ENCODE results near the gene SCAI. TPM values are rescaled to one million over a fixed set of nuclear protein-coding genes. Genes with fewer than 3 reads are reported as not detected.
A peak's percentile ranks its signal among the peaks of the same experiment; 100 is the strongest.

Gene SCAI
- total and polyA plus RNA-seq, 9 of the 15 experiments (the other 6 are each of a cell fraction or from before 2014, with no cell fraction given): 0.70 to 12.4 (median 4.2) TPM

DNA sequence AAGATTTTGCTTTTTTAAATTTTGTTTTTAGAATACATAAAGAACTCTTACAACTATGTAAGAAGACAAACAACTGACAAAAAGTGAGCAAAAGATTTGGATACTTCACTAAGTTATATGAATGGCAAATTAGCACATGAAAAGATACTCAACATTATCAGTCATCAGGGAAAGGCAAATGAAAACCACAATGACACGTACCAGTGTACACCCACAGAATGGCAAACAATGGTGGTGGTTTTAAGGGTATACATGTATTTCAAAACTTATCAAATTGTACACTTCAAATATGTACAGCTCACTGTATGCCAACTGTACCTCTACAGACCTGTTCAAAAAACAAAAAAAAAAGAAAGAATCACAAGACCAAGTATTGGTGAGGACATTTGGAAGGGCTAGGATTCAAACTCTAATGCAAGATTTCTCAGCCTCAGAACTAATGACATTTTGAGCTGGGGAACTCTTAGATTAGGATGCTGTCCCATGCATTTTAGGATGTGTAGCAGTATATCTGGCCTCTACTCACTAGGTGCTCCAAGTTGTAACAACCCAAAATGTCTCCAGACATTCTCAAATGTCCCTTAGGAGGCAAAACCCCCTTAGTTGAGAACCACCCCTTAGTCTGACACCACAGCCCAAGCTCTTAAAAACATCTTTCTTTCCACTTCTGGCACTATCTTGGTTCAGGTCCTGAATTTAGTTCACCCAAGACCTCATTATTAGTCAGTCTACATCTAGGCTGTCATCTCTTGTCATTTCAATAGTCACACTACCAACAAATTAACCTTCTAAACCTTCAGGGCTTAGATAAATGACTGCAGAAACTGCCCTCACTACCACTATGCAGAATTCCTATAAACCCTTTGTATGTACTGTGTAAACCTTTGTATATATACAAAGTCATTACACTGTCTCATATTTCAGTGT lies 9.7 kb downstream of the SCAI start:
- no peak overlapping the region for H3K4me3 ChIP-seq
- DNase-seq (ENCODE audit: extremely low read depth in 1 of 4, low spot score in 3 of 4) (no peak), FAIRE-seq (no peak), ATAC-seq (no peak)
- no peak overlapping the region for H3K9ac ChIP-seq (ENCODE audit: insufficient read depth in 1 of 2, low read depth in 2 of 2, low read length in 2 of 2)
- intact Hi-C loops (cut with micrococcal nuclease): no loop called here
- no peak overlapping the region for H3K27ac ChIP-seq (ENCODE audit: extremely low read depth, low read depth, low read length)
- H3K4me2 ChIP-seq (ENCODE audit: insufficient read depth, low read length): no peak overlapping the region
- H3K9me1 ChIP-seq (ENCODE audit: control insufficient read depth, insufficient read depth, low read length): no peaks in the 10 kb centered on the region
- in situ Hi-C loops (cut with MboI): no loop called here
- ChIA-PET POLR2A (no interaction called here), CTCF (ENCODE audit: low intra/inter-chr PET ratio) (interaction anchor here (0.6 kb wide), 1 partner anchor 14 kb away, joined by 3 read pairs; no protein-coding TSS in a partner anchor)
- H2AFZ ChIP-seq (ENCODE audit: low read depth, low read length): no peak overlapping the region
- 21% methylated on average over 1 of the region's 1 CpG for WGBS (ENCODE audit: insufficient coverage, low coverage, missing lambda C conversion rate)
- H3K27me3 ChIP-seq (ENCODE audit: control insufficient read depth in 2 of 2, insufficient read depth in 2 of 2, low read length in 2 of 2): no peaks in the 10 kb centered on the region
- H3K9me3 ChIP-seq (replicated peaks; ENCODE audit: control insufficient read depth, insufficient read depth, low read depth, low read length): no peaks in the 10 kb centered on the region
- peaks cover 18 to 20% of the 10 kb centered on the region in 2 experiments; a peak in 4 of 5 replicates for H3K4me1 ChIP-seq (replicated peaks in 1 of 2; ENCODE audit: control insufficient read depth in 2 of 2, insufficient read depth in 2 of 2, low read length in 2 of 2)
- H3K36me3 ChIP-seq (ENCODE audit: control insufficient read depth, insufficient read depth, low read length): no peaks in the 10 kb centered on the region; the same call in 1 of the 3 replicates
- peaks cover 54% of the 10 kb centered on the region for H3K79me2 ChIP-seq (ENCODE audit: control insufficient read depth, insufficient read depth, low read length)
- 0 out of 2 replicates have a peak, but pooled peaks cover 7% of the 10 kb centered on the region for H4K20me1 ChIP-seq (replicated peaks; ENCODE audit: control insufficient read depth, insufficient read depth, low read length)
- BruUV-seq (replicated peaks): no TSS peak
- TF ChIP-seq, protein P1, sequence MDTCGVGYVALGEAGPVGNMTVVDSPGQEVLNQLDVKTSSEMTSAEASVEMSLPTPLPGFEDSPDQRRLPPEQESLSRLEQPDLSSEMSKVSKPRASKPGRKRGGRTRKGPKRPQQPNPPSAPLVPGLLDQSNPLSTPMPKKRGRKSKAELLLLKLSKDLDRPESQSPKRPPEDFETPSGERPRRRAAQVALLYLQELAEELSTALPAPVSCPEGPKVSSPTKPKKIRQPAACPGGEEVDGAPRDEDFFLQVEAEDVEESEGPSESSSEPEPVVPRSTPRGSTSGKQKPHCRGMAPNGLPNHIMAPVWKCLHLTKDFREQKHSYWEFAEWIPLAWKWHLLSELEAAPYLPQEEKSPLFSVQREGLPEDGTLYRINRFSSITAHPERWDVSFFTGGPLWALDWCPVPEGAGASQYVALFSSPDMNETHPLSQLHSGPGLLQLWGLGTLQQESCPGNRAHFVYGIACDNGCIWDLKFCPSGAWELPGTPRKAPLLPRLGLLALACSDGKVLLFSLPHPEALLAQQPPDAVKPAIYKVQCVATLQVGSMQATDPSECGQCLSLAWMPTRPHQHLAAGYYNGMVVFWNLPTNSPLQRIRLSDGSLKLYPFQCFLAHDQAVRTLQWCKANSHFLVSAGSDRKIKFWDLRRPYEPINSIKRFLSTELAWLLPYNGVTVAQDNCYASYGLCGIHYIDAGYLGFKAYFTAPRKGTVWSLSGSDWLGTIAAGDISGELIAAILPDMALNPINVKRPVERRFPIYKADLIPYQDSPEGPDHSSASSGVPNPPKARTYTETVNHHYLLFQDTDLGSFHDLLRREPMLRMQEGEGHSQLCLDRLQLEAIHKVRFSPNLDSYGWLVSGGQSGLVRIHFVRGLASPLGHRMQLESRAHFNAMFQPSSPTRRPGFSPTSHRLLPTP (IDR thresholded peaks at IDR 0.05; ENCODE audit: borderline replicate concordance, extremely low read depth, insufficient read length): no peak
- peak; percentile 78 for TF ChIP-seq TRIM28 (IDR thresholded peaks at IDR 0.05)
- no peak for TF ChIP-seq ZSCAN29 (IDR thresholded peaks at IDR 0.05)
- no peak for TF ChIP-seq ADNP (tag; IDR thresholded peaks at IDR 0.05)
- peak in 1 of 2 experiments; percentile 41; a peak in 2 of 4 replicates for TF ChIP-seq TRIM24 (IDR thresholded peaks at IDR 0.05)
- no peak for TF ChIP-seq ZNF551 (CRISPR knock-in tag; IDR thresholded peaks at IDR 0.05)
- no peak for TF ChIP-seq PHB (CRISPR knock-in tag; IDR thresholded peaks at IDR 0.05)
- peak in 1 of 2 experiments; percentile 40; a peak in 1 of 4 replicates for TF ChIP-seq KDM1A (IDR thresholded peaks at IDR 0.05)
- TF ChIP-seq PCBP1 (IDR thresholded peaks at IDR 0.05; ENCODE audit: low read depth, low read length, poor library complexity, severe bottlenecking): no peak
- no peak for TF ChIP-seq NCOA1 (IDR thresholded peaks at IDR 0.05; ENCODE audit: low read depth)
- peak; percentile 65 for TF ChIP-seq RBM25 (IDR thresholded peaks at IDR 0.05; ENCODE audit: low read depth, low read length, severe bottlenecking)
- TF ChIP-seq, protein P2, sequence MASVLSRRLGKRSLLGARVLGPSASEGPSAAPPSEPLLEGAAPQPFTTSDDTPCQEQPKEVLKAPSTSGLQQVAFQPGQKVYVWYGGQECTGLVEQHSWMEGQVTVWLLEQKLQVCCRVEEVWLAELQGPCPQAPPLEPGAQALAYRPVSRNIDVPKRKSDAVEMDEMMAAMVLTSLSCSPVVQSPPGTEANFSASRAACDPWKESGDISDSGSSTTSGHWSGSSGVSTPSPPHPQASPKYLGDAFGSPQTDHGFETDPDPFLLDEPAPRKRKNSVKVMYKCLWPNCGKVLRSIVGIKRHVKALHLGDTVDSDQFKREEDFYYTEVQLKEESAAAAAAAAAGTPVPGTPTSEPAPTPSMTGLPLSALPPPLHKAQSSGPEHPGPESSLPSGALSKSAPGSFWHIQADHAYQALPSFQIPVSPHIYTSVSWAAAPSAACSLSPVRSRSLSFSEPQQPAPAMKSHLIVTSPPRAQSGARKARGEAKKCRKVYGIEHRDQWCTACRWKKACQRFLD (CRISPR knock-in tag; IDR thresholded peaks at IDR 0.05): no peak
- peak; percentile 77; the same call in 1 of the 2 replicates for TF ChIP-seq HLTF (IDR thresholded peaks at IDR 0.05)
- no peak for TF ChIP-seq HOXB6 (CRISPR knock-in tag; IDR thresholded peaks at IDR 0.05; ENCODE audit: borderline replicate concordance)
- no peak for TF ChIP-seq ZNF3 (CRISPR knock-in tag; IDR thresholded peaks at IDR 0.05)
- no peak for TF ChIP-seq RBM22 (IDR thresholded peaks at IDR 0.05; ENCODE audit: low read depth, low read length, poor library complexity, severe bottlenecking)
- TF ChIP-seq SP1 (CRISPR knock-in tag; IDR thresholded peaks at IDR 0.05): no peak
- TF ChIP-seq SMARCA5 (IDR thresholded peaks at IDR 0.05): 0 out of 2 replicates have a peak, but pooled peaks have one; percentile 20

All from K562 (cell line).